H9 (cell line): ENCODE measurements around the gene DENND4B. TPM values are rescaled to one million over a fixed set of nuclear protein-coding genes. Genes with fewer than 3 reads are reported as not detected.
A peak's percentile ranks its signal among the peaks of the same experiment; 100 is the strongest.

ENCODE experiments used
- DNase-seq: peaks from one replicate; pipeline ENCODE4 v3.0.0-alpha.2; 2017
- H2AFZ ChIP-seq: one replicate; pipeline ENCODE4 v1.6.1; 2013; ENCODE audit warnings: mild to moderate bottlenecking, low read length, control low read depth, moderate library complexity
- H2AK5ac ChIP-seq: 2 replicates; pipeline ENCODE4 v1.6.1; 2013; ENCODE audit warnings: low read length, control low read depth, mixed read lengths; ENCODE audit not compliant: insufficient read length
- H2BK120ac ChIP-seq: one replicate; pipeline ENCODE4 v1.6.1; 2013; ENCODE audit warnings: low read depth, mild to moderate bottlenecking, low read length, control low read depth, inconsistent platforms; ENCODE audit not compliant: poor library complexity, severe bottlenecking
- H2BK12ac ChIP-seq: 2 replicates; pipeline ENCODE4 v1.6.1; 2013; ENCODE audit warnings: low read length, control low read depth, mixed read lengths, low read depth; ENCODE audit not compliant: insufficient read length
- H2BK15ac ChIP-seq: 2 replicates; pipeline ENCODE4 v1.6.1; 2013; ENCODE audit warnings: low read depth, low read length, control low read depth
- H2BK20ac ChIP-seq: one replicate; pipeline ENCODE4 v1.6.1; 2013; ENCODE audit warnings: low read depth, mild to moderate bottlenecking, low read length, control low read depth, inconsistent platforms; ENCODE audit not compliant: poor library complexity, severe bottlenecking
- H2BK5ac ChIP-seq: 2 replicates; pipeline ENCODE4 v1.6.1; 2013; ENCODE audit warnings: low read length, control low read depth, mixed read lengths; ENCODE audit not compliant: insufficient read length
- H3K14ac ChIP-seq: 2 replicates; pipeline ENCODE4 v1.6.1; 2013; ENCODE audit warnings: low read length, control low read depth; ENCODE audit not compliant: insufficient read depth
- H3K18ac ChIP-seq: 2 replicates; pipeline ENCODE4 v1.6.1; 2013; ENCODE audit warnings: low read depth, mild to moderate bottlenecking, mixed read lengths, low read length, control low read depth; ENCODE audit not compliant: insufficient read length
- H3K23ac ChIP-seq: 2 replicates; pipeline ENCODE4 v1.6.1; 2013; ENCODE audit warnings: low read length, control low read depth, mixed read lengths, low read depth; ENCODE audit not compliant: insufficient read length
- H3K23me2 ChIP-seq: 2 replicates; pipeline ENCODE4 v1.6.1; 2013; ENCODE audit warnings: low read depth, mild to moderate bottlenecking, mixed read lengths, low read length, control low read depth; ENCODE audit not compliant: insufficient read length, poor library complexity, severe bottlenecking
- H3K27ac ChIP-seq: 2 replicates; pipeline ENCODE4 v1.5.1; 2013; ENCODE audit warnings: low read length, control low read depth, mixed read lengths, low read depth; ENCODE audit not compliant: insufficient read length
- H3K27me3 ChIP-seq: 2 replicates; pipeline ENCODE4 v1.6.1; 2013; ENCODE audit warnings: low read length, control low read depth, inconsistent platforms; ENCODE audit not compliant: insufficient read depth
- H3K4ac ChIP-seq: 2 replicates; pipeline ENCODE4 v1.6.1; 2013; ENCODE audit warnings: low read depth, mild to moderate bottlenecking, control low read depth, inconsistent platforms, low read length, moderate library complexity
- H3K4me1 ChIP-seq: 2 replicates; pipeline ENCODE4 v1.6.1; 2013; ENCODE audit warnings: low read length, control low read depth, inconsistent platforms; ENCODE audit not compliant: insufficient read depth
- H3K4me2 ChIP-seq: 2 replicates; pipeline ENCODE4 v1.6.1; 2013; ENCODE audit warnings: low read length, control low read depth, mixed read lengths; ENCODE audit not compliant: insufficient read length, insufficient read depth
- H3K56ac ChIP-seq: 2 replicates; pipeline ENCODE4 v1.6.1; 2013; ENCODE audit warnings: low read depth, mild to moderate bottlenecking, mixed read lengths, low read length, control low read depth; ENCODE audit not compliant: insufficient read length
- H3K79me1 ChIP-seq: 2 replicates; pipeline ENCODE4 v1.6.1; 2013; ENCODE audit warnings: low read depth, mild to moderate bottlenecking, moderate library complexity, low read length, control low read depth, inconsistent platforms; ENCODE audit not compliant: insufficient read depth, poor library complexity, severe bottlenecking
- H3K79me2 ChIP-seq: 2 replicates; pipeline ENCODE4 v1.6.1; 2013; ENCODE audit warnings: low read length, control low read depth, inconsistent platforms; ENCODE audit not compliant: insufficient read depth
- H3K9ac ChIP-seq: 2 replicates; pipeline ENCODE4 v1.6.1; 2013; ENCODE audit warnings: low read length, control low read depth, mixed read lengths; ENCODE audit not compliant: insufficient read length; ENCODE audit errors: extremely low read depth
- H3K9me3 ChIP-seq: one replicate; pipeline ENCODE4 v1.6.1; 2013; ENCODE audit warnings: low read depth, low read length, inconsistent platforms; ENCODE audit not compliant: control insufficient read depth
- H3T11ph ChIP-seq: one replicate; pipeline ENCODE4 v1.6.1; 2013; ENCODE audit warnings: mild to moderate bottlenecking, low read length, control low read depth, inconsistent platforms
- H4K20me1 ChIP-seq: one replicate; pipeline ENCODE4 v1.6.1; 2013; ENCODE audit not compliant: control insufficient read depth, insufficient read length, insufficient read depth
- H4K5ac ChIP-seq: 2 replicates; pipeline ENCODE4 v1.6.1; 2013; ENCODE audit warnings: low read depth, mild to moderate bottlenecking, mixed read lengths, low read length, control low read depth; ENCODE audit not compliant: insufficient read length
- H4K8ac ChIP-seq: replicated peaks from 2 replicates; pipeline ENCODE4 v1.6.1; 2013; ENCODE audit warnings: low read length, control low read depth, mixed read lengths, low read depth; ENCODE audit not compliant: insufficient read length
- H4K91ac ChIP-seq: 2 replicates; pipeline ENCODE4 v1.6.1; 2013; ENCODE audit warnings: low read depth, mild to moderate bottlenecking, moderate library complexity, mixed read lengths, low read length, control low read depth; ENCODE audit not compliant: insufficient read length
- H3K27ac Mint-ChIP-seq, 3 experiments: 2 replicates in 2 of 3; 3 replicates in 1 of 3; pipeline ENCODE4 v1.8.0; 2020 to 2021; ENCODE audit warnings: mixed read lengths in 3 of 3, mild to moderate bottlenecking in 1 of 3, moderate library complexity in 1 of 3
- H3K27me3 Mint-ChIP-seq: 2 replicates; pipeline ENCODE4 v1.8.0; 2021; ENCODE audit warnings: low read depth, mild to moderate bottlenecking, moderate library complexity, mixed read lengths
- H3K36me3 Mint-ChIP-seq, 3 experiments: 2 replicates in 2 of 3; 3 replicates in 1 of 3; pipeline ENCODE4 v1.8.0; 2020 to 2021; ENCODE audit warnings: low read depth in 3 of 3, mixed read lengths in 3 of 3; ENCODE audit not compliant: insufficient read depth in 1 of 3
- H3K4me1 Mint-ChIP-seq, 2 experiments: 2 replicates each; pipeline ENCODE4 v1.8.0; 2020; ENCODE audit warnings: mixed read lengths in 2 of 2
- H3K4me3 Mint-ChIP-seq, 2 experiments: 2 replicates in 1 of 2; 3 replicates in 1 of 2; pipeline ENCODE4 v1.8.0; 2020 to 2021; ENCODE audit warnings: mild to moderate bottlenecking in 2 of 2, mixed read lengths in 2 of 2, moderate library complexity in 1 of 2
- H3K9me3 Mint-ChIP-seq, 2 experiments: 2 replicates in 1 of 2; 3 replicates in 1 of 2; pipeline ENCODE4 v1.8.0; 2020; ENCODE audit warnings: mild to moderate bottlenecking in 2 of 2, mixed read lengths in 2 of 2, moderate library complexity in 1 of 2
- WGBS: extraction: QIAGEN DNeasy Blood & Tissue Kit; methylation state at CpG from one replicate; pipeline ENCODE4 v1.1.7; 2013; ENCODE audit warnings: missing lambda C conversion rate, low lambda C conversion rate, mixed read lengths; ENCODE audit not compliant: insufficient read length; ENCODE audit errors: extremely low coverage; 5-methylcytosine and 5-hydroxymethylcytosine counted together
- total RNA-seq: library from RNA; stranded (reverse); gene quantifications from 2 replicates; pipeline ENCODE4 v1.2.1, GENCODE V29; 2021
- TF ChIP-seq, protein P1 (sequence below): fragments of 200-600 bp; sonication (generic); conservative IDR thresholded peaks from 3 replicates; pipeline ENCODE4 v1.8.0; 2021; ENCODE audit warnings: antibody characterized with exemption, mild to moderate bottlenecking

The DENND4B gene
- total RNA-seq, 1 experiment from 2014 or later = 84.6 TPM

GRCh38 chr1:153951183-153951582 lies 4.7 kb upstream of the DENND4B start:
- 0 out of 7 replicates have a peak overlapping the region, but pooled peaks of 1 of the 3 experiments have one; percentile 2 for H3K27ac Mint-ChIP-seq
- Histone ChIP-seq H3K4me1 (no peaks in the 10 kb centered on the region), H4K91ac (no peak overlapping the region), H3K27me3 (no peaks in the 10 kb centered on the region), H3K27ac (no peak overlapping the region), H3K9ac (no peak overlapping the region), H2AFZ (no peak overlapping the region), H3K56ac (no peak overlapping the region), H4K5ac (no peak overlapping the region), H2BK120ac (no peak overlapping the region), H3K23ac (no peak overlapping the region), H3K18ac (no peak overlapping the region), H3K79me1 (peaks cover 6% of the 10 kb centered on the region), H4K8ac (no peak overlapping the region), H3K23me2 (no peaks in the 10 kb centered on the region), H3K4me2 (no peak overlapping the region), H3K4ac (no peak overlapping the region), H2BK20ac (no peak overlapping the region), H2BK5ac (no peak overlapping the region), H2BK15ac (no peak overlapping the region), H3K14ac (no peak overlapping the region), H3T11ph (no peak overlapping the region), H3K9me3 (no peaks in the 10 kb centered on the region), H2AK5ac (no peak overlapping the region), H2BK12ac (no peak overlapping the region), H3K79me2 (peaks cover 12% of the 10 kb centered on the region), H4K20me1 (peaks cover 2% of the 10 kb centered on the region)
- WGBS = no CpG with 5 or more reads among the region's 11 CpGs
- DNase-seq = no peak
- TF ChIP-seq, protein P1, sequence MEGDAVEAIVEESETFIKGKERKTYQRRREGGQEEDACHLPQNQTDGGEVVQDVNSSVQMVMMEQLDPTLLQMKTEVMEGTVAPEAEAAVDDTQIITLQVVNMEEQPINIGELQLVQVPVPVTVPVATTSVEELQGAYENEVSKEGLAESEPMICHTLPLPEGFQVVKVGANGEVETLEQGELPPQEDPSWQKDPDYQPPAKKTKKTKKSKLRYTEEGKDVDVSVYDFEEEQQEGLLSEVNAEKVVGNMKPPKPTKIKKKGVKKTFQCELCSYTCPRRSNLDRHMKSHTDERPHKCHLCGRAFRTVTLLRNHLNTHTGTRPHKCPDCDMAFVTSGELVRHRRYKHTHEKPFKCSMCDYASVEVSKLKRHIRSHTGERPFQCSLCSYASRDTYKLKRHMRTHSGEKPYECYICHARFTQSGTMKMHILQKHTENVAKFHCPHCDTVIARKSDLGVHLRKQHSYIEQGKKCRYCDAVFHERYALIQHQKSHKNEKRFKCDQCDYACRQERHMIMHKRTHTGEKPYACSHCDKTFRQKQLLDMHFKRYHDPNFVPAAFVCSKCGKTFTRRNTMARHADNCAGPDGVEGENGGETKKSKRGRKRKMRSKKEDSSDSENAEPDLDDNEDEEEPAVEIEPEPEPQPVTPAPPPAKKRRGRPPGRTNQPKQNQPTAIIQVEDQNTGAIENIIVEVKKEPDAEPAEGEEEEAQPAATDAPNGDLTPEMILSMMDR = no peak
- no peak overlapping the region for H3K4me3 Mint-ChIP-seq
- H3K27me3 Mint-ChIP-seq = no peaks in the 10 kb centered on the region
- H3K4me1 Mint-ChIP-seq = peaks cover 6 to 7% of the 10 kb centered on the region in 2 experiments; a peak in 3 of 4 replicates
- H3K36me3 Mint-ChIP-seq = peaks cover 23 to 68% (median 38%) of the 10 kb centered on the region in 3 experiments; a peak in 6 of 7 replicates
- H3K9me3 Mint-ChIP-seq = no peaks in the 10 kb centered on the region
